Activated CD4-positive, CD25-positive, alpha-beta regulatory T cell treated with anti-CD3 and anti-CD28 coated beads, Interleukin-2, amount 50 U/mL, for 16 hours (primary cell): Measurements from ENCODE around the gene LANCL1.

Experiments used
- DNase-seq: peaks from one replicate; pipeline ENCODE4 v3.0.0-alpha.2; 2020; ENCODE audit warnings: low read depth, low spot score

LANCL1 gene

DNA sequence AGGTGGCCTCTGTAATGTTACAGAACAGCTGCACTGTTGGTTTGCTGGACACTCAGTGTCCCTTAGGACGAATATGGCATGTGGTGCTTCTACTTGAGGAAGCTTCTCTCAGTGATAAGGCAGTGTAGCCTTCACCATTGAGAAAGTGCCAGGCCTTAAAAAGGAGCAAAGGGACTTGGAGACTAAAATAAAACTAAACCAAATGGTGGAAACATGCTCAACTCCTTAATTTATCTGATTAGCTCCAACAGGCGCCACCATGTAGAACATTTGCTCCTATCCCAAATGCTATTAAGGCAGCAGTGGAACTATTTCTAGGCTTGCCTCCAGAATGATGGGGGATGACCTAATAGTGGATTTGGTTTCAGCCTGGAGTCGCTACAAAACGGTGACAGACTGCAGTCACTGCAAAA lies 84.1 kb downstream of the LANCL1 start:
- DNase-seq: no peak

DNA sequence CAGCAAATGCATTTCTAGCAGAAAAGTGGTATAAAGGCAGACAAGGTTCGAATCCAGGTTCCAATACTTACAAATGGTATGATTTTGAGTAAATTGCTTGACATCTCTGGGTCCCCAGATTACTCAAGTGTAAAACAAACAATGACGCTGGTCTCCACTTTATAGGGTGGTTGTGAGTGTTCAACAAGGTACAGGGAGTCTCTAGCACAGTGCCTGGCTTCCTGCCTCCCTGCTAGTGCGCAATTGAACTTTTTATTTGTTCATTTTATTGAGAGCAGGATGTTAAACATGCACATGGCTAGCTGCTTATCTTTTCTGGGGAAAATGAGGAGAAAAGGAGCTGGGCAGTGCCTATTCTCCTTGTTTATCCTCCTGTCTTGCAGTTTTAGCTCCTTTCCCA lies 86.7 kb downstream of the LANCL1 start:
- no peak for DNase-seq

- no peak for DNase-seq
Observed at GRCh38 chr2:210388148-210388547, 88.4 kb downstream of the LANCL1 start.

GRCh38 chr2:210387074-210387473 lies 89.5 kb downstream of the LANCL1 start:
- DNase-seq: no peak
